WTC11 (cell line): ENCODE results near the gene TMEM223.

Source experiments
- ATF1 ChIP-seq: sonication (generic); formaldehyde crosslinking; IDR thresholded peaks from 2 replicates; pipeline ENCODE4 v1.8.1; 2023; ENCODE audit warnings: mild to moderate bottlenecking, moderate library complexity, missing genetic modification reagents
- ATF3 ChIP-seq: sonication (generic); formaldehyde crosslinking; conservative IDR thresholded peaks from 2 replicates; pipeline ENCODE4 v1.8.1; 2022; ENCODE audit warnings: mild to moderate bottlenecking, missing genetic modification reagents
- MAX ChIP-seq: sonication (generic); formaldehyde crosslinking; IDR thresholded peaks from 2 replicates; pipeline ENCODE4 v1.8.0; 2022; ENCODE audit warnings: mild to moderate bottlenecking, missing genetic modification reagents
- ZNF416 ChIP-seq: fragments of 250-450 bp; sonication (Bioruptor Pico); IDR thresholded peaks from 2 replicates; pipeline ENCODE4 v1.9.0; 2021; ENCODE audit warnings: mild to moderate bottlenecking, inconsistent platforms
- ZNF425 ChIP-seq: fragments of 250-450 bp; sonication (Bioruptor Pico); conservative IDR thresholded peaks from 2 replicates; pipeline ENCODE4 v1.9.0; 2021; ENCODE audit warnings: mild to moderate bottlenecking

GRCh38 chr11:62757846-62758788, 33.7 kb downstream of the TMEM223 start:
- TF ChIP-seq MAX (no peak; the same call in 1 of the 2 replicates), ZNF416 (CRISPR knock-in tag) (no peak), ZNF425 (CRISPR knock-in tag) (no peak), ATF1 (no peak), ATF3 (CRISPR knock-in tag) (no peak)
